Pancreas (tissue), 10 donors: Measurements from ENCODE around the gene C13orf42. TPM values are rescaled to one million over a fixed set of nuclear protein-coding genes. Genes with fewer than 3 reads are reported as not detected.

ENCODE experiments used
- ATAC-seq, 4 donors: fragments of 200-7000 bp; cut with Tn5 transposase; one replicate each; pipeline versions ENCODE4 v1.8.0 to v1.9.1; 2020; ENCODE audit warnings: mild to moderate bottlenecking in 4 of 4, moderate library complexity in 4 of 4
- DNase-seq, 6 donors: peaks; one replicate each; pipeline ENCODE4 v3.0.0-alpha.2; 2020
- FAIRE-seq: peaks from 2 replicates; lab custom pipeline; 2012; peaks lifted over from hg19 to GRCh38; lab: Jason Lieb, UNC
- H3K27ac ChIP-seq, 4 donors: fragments of 200-600 bp; sonication (generic); 1 replicate in 3 of 4; 2 replicates in 1 of 4; pipeline versions ENCODE4 v1.5.0 to v1.8.0; 2020
- H3K27me3 ChIP-seq, 4 donors: fragments of 200-600 bp; one replicate each; pipeline ENCODE4 v1.8.0; 2021
- H3K36me3 ChIP-seq, 3 donors: fragments of 200-600 bp; sonication (generic) in 1 of 3; one replicate each; pipeline versions ENCODE4 v1.5.0 to v1.8.0; 2020 to 2021
- H3K4me1 ChIP-seq, 3 donors: fragments of 200-600 bp; one replicate each; pipeline ENCODE4 v1.8.0; 2021
- H3K4me3 ChIP-seq, 4 donors: fragments of 200-600 bp; sonication (generic) in 2 of 4; one replicate each; pipeline versions ENCODE4 v1.5.0 to v1.8.0; 2020 to 2021
- H3K9me3 ChIP-seq, 4 donors: fragments of 200-600 bp; one replicate each; pipeline ENCODE4 v1.8.0; 2021
- WGBS, 2 donors: extraction: QIAGEN DNeasy Blood & Tissue Kit; methylation state at CpG; one replicate each; pipeline ENCODE4 v1.1.7; 2013; 5-methylcytosine and 5-hydroxymethylcytosine counted together
- intact Hi-C, 3 donors: fragments of 100-400 bp; cut with DNase I; formaldehyde crosslinking; loops; one replicate each; pipeline versions ENCODE4 v1.11.1 to v1.14.2; 2022
- polyA plus RNA-seq, 2 donors: library from polyadenylated mRNA; stranded (reverse); fragments of 200-250 nt; gene quantifications; one replicate each; pipeline ENCODE4 v1.2.3, GENCODE V29; 2013
- total RNA-seq, 6 donors: library from RNA; stranded (reverse); fragmentation: NEBNext Ultra II Directional in 4 of 6; extraction: Animal tissue kit (Norgen Biotek cat#: 25700) in 4 of 6; gene quantifications; one replicate each; pipeline versions ENCODE4 v1.2.1 to v1.2.4, GENCODE V29; 2021 to 2023
- TF ChIP-seq, protein P1 (sequence below), 4 donors: fragments of 200-600 bp; sonication (generic) in 3 of 4; IDR thresholded peaks; one replicate each; pipeline versions ENCODE4 v1.5.0 to v1.8.0; 2021; ENCODE audit warnings: antibody characterized with exemption in 4 of 4
- donor health status: healthy with polysubstance abuse.
- donor health status: DM: no; HTN: no; CAD: no; lungs with moderate emphysema.
- donor health status: DM: no; HTN: no; CAD: no.
- donor health status: control.
- donor health status: control.
- donor health status: Bipolar disorder and iron deficiency.
- donor health status: DM: yes; HTN: yes; CAD: no.
- donor health status: DM: no; HTN: no; CAD: no.
- donor health status: DM: no; HTN: no; CAD: no.
- donor health status: DM: yes; HTN: yes; CAD: no.

Gene C13orf42
- total and polyA plus RNA-seq, 8 donors: not detected

- Histone ChIP-seq H3K4me1 (no peaks in the 10 kb centered on the region), H3K27ac (no peak overlapping the region), H3K4me3 (no peak overlapping the region), H3K36me3 (no peaks in the 10 kb centered on the region), H3K27me3 (no peaks in the 10 kb centered on the region), H3K9me3 (no peaks in the 10 kb centered on the region)
- no peak for ATAC-seq
- intact Hi-C loops: no loop called here
- FAIRE-seq: no peak
- DNase-seq: no peak
- TF ChIP-seq, protein P1, sequence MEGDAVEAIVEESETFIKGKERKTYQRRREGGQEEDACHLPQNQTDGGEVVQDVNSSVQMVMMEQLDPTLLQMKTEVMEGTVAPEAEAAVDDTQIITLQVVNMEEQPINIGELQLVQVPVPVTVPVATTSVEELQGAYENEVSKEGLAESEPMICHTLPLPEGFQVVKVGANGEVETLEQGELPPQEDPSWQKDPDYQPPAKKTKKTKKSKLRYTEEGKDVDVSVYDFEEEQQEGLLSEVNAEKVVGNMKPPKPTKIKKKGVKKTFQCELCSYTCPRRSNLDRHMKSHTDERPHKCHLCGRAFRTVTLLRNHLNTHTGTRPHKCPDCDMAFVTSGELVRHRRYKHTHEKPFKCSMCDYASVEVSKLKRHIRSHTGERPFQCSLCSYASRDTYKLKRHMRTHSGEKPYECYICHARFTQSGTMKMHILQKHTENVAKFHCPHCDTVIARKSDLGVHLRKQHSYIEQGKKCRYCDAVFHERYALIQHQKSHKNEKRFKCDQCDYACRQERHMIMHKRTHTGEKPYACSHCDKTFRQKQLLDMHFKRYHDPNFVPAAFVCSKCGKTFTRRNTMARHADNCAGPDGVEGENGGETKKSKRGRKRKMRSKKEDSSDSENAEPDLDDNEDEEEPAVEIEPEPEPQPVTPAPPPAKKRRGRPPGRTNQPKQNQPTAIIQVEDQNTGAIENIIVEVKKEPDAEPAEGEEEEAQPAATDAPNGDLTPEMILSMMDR (IDR thresholded peaks at IDR 0.05): no peak
- 68 to 72% methylated on average over 10 of the region's 10 CpGs for WGBS, 2 donors
Measured at GRCh38 chr13:51065372-51066090, 45.5 kb downstream of the C13orf42 start.

DNA sequence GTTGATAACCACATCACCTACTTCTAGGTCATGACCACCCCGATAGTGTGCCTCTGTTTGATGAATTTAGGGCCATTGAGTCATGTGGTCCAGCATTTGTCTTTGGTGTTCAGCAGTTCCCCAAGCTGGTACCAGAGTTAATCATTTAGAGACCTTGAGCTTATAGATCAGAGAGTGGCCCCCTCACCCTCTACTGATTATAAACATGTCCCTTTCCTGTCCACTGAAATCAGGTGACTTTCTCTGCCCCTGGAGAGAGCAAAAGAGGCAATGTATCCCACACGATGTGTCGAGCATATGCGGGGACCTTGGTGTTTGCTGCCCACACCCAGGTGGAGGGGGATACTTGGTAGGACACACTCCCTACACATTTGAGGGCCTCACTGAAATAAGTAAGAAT, 46.3 kb downstream of the C13orf42 start:
- Histone ChIP-seq H3K27me3 (no peaks in the 10 kb centered on the region), H3K36me3 (no peaks in the 10 kb centered on the region), H3K9me3 (no peaks in the 10 kb centered on the region), H3K27ac (no peak overlapping the region), H3K4me3 (no peak overlapping the region), H3K4me1 (no peaks in the 10 kb centered on the region)
- no peak for ATAC-seq
- FAIRE-seq: no peak
- DNase-seq: no peak
- TF ChIP-seq, protein P1 (IDR thresholded peaks at IDR 0.05): no peak
- WGBS, 2 donors: 52% methylated on average over 4 of the region's 4 CpGs
- intact Hi-C loops: no loop called here

- 79 to 84% methylated on average over 3 of the region's 3 CpGs for WGBS, 2 donors
- no peak for FAIRE-seq
- intact Hi-C loops: no loop called here
- no peaks in the 10 kb centered on the region for H3K27me3 ChIP-seq
- H3K4me3 ChIP-seq: no peak overlapping the region
- H3K36me3 ChIP-seq: no peaks in the 10 kb centered on the region
- no peaks in the 10 kb centered on the region for H3K4me1 ChIP-seq
- no peak overlapping the region for H3K27ac ChIP-seq
- DNase-seq: no peak
- no peaks in the 10 kb centered on the region for H3K9me3 ChIP-seq
- no peak for ATAC-seq
- TF ChIP-seq, protein P1 (IDR thresholded peaks at IDR 0.05): no peak
Measured at GRCh38 chr13:51063909-51064308, 47.2 kb downstream of the C13orf42 start.

- no peak for FAIRE-seq
Measured at GRCh38 chr13:51058461-51059167, 52.5 kb downstream of the C13orf42 start.

More at GRCh38 chr13:51058461-51059167, 52.5 kb downstream of the C13orf42 start:
- intact Hi-C loops: no loop called here
- H3K9me3 ChIP-seq: no peaks in the 10 kb centered on the region
- 73 to 78% methylated on average over 6 of the region's 6 CpGs for WGBS, 2 donors
- H3K36me3 ChIP-seq: no peaks in the 10 kb centered on the region
- H3K4me3 ChIP-seq: no peak overlapping the region
- H3K27ac ChIP-seq: no peak overlapping the region
- H3K27me3 ChIP-seq: no peaks in the 10 kb centered on the region
- TF ChIP-seq, protein P1 (IDR thresholded peaks at IDR 0.05): no peak
- H3K4me1 ChIP-seq: no peaks in the 10 kb centered on the region
- ATAC-seq (no peak), DNase-seq (no peak)
